Muscle of back (tissue), 11 donors: Measurements from ENCODE around the gene CIC. TPM values are rescaled to one million over a fixed set of nuclear protein-coding genes. Genes with fewer than 3 reads are reported as not detected.
"Not testable (repeated sequence)": the region's sequence is repeated elsewhere in the genome, so short reads cannot be mapped to it uniquely, and the experiment has no call there.

Experiments used
- DNase-seq, 3 donors: peaks; one replicate each; pipeline versions ENCODE4 v3.0.0 to v3.0.0-alpha.2; 2013
- polyA plus RNA-seq, 10 donors: library from polyadenylated mRNA; unstranded; fragments of 120-200 nt; gene quantifications; one replicate each; pipeline ENCODE4 v1.2.1, GENCODE V29; 2013; ENCODE audit not compliant: insufficient read length in 10 of 10

Gene CIC
- polyA plus RNA-seq, 10 donors: 26.8 to 42.2 (median 35.7) TPM

GRCh38 chr19:42331333-42331732 lies 62.3 kb downstream of the CIC start:
- DNase-seq: not testable (repeated sequence)

DNA sequence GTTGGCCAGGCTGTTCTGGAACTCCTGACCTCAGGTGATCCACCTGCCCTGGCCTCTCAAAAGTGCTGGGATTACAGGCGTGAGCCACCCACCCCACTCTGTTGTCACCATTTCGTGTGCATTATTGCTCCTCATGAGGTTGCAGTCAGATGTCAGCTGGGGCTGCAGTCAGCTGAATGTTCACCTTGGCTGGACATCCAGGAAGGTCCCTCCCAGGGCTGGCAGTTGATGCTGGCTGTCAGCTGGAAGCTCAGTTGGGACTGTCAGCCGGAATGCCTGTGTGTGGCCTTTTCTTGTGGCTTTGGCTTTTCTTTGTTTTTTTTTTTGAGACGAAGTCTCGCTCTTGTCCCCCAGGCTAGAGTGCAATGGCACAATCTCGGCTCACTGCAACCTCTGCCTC lies 63.0 kb downstream of the CIC start:
- DNase-seq: no peak

DNA sequence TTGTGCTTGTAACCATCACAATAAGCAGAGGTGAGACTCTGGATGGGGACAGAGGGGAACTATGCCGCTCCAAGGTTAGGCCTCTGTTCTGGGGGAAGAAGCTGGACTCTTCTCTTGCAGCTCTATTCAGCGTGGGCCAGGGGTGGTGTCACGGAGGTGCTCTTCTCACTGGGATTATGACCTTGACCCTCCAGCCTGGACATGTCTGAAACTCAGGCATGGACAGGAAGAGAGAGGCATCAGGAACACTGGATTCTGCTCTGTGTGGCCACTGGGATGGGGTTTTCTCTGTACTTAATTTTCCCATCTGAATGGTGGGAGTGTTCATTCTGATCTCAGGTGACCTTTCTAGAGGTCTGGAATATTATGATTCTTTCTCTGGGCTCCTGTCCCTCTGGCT lies 64.0 kb downstream of the CIC start:
- DNase-seq: no peak

DNA sequence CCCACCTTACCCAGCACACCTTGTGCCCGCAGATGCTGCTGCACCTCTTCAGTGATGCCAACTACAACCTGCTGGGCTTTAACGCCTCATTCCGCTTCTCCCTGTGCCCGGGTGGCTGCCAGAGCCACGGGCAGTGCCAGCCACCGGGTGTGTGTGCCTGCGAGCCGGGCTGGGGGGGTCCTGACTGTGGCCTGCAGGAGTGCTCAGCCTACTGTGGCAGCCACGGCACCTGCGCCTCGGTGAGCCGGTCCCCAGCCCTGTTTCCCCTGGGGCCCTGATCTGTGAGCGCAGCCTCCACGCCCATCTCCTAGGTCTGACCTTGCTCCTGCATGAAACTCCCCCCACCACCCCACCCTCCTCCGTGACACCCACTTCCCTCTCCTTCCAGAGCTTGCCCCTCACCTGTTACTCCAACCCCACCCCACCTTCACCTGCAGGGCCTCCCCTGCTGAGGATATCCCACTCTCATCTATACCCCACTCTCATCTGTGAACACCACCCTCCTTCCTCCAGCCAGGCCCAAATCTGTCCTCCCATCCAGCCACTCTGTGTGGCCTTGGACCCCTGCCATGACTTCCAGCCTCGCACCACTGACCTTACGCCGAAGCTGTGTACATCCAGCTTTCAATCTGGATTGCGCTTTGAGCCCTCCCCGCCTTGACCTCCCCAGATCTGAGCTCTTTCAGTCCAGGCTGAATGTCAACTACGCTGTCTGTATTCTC lies 65.1 kb downstream of the CIC start:
- DNase-seq: no peak

DNA sequence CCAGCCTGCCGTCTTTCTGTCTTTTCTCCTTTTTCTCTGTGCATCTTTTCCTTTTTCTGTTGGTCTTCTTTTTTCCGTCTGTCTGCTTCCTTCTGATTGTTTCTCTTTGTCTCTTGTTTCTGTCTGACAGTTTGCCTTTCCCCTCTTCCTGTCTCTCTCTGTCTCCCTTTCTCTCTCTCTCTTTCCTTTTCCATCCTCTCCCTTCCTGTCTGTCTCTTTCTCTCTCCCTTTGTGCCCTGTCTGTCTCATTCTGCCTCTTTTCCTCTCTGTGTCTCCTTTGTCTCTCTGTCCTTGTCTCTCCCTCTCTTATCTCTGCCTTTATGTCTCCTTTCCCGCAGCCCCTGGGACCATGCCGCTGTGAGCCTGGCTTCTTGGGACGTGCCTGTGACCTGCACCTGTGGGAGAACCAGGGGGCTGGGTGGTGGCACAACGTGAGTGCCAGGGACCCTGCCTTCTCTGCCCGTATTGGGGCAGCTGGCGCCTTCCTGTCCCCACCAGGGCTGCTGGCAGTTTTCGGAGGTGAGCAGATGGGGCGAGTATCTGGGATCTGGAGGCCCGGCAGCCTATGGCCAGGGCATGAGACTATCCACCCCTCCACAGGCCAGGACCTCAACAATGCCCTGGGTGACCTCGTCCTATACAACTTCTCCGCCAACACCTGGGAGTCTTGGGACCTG lies 65.8 kb downstream of the CIC start:
- DNase-seq: no peak

DNA sequence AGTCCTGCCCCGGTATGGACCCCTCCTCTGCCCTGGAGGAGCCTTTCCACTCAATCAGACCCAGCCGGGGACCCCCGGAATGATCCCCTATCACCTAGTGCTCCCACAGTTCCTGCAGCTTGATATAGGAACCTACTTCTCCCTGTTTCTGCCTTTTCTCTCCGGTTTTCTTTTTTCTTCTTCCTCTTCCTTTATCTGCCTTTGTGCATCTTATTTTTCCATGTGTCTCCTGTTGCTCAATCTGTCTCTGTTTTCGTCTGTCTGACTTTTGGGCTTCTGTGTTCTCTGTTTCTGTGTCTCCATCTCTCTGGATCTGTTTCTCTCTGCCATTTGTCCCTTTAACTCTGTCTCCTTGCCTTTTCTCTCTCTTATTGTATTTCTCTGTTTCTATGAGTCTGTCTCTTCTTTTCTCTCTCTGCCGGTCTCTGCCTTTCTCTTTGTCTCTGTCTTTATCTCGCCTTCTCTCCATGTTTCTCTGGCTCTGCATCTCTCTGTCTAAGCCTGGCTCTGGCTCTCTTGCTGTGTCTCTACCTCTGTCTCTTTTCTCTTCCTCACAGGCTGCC lies 66.4 kb downstream of the CIC start:
- no peak for DNase-seq

GRCh38 chr19:42335971-42336370 lies 66.9 kb downstream of the CIC start:
- DNase-seq: no peak

- not testable (repeated sequence) for DNase-seq
Observed at GRCh38 chr19:42339126-42339860, 70.2 kb downstream of the CIC start.

DNA sequence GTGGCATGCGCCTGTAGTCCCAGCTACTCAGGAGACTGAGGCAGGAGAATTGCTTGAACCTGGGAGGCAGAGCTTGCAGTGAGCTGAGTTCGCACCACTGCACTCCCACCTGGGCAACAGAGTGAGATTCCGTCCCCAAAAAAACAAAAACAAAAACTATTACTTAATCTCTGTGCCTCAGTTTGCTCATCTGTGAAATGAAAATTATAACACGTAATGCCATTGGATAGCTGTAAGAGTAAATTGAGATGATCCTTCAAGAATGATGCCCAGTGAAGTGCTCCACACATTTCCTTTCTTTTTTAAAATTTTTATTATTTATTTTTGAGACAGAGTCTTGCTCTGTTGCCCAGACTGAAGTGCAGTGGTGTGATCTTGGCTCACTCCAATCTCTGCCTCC lies 70.9 kb downstream of the CIC start:
- DNase-seq: not testable (repeated sequence)

- DNase-seq: no peak
Observed at GRCh38 chr19:42343344-42344110, 74.5 kb downstream of the CIC start.

DNA sequence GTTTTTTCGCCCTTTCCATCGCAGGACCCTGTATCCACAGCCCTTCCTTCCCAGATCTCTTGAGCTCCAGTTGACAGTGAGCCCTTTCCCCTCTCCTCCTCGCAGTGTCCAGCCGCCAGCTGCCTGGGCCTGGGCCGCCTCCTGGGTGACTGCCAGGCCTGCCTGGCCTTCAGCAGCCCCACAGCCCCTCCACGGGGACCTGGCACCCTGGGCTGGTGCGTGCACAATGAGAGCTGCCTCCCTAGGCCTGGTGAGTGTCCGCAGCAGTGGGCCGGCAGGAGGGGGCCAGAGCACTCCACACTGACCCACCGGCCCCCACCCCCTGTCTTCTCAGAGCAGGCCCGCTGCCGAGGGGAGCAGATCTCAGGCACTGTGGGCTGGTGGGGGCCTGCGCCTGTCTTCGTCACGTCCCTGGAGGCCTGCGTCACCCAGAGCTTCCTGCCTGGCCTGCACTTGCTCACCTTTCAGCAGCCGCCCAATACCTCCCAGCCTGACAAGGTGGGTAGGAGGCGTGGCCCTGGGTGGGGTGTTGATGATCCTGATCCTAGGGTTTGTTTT lies 75.4 kb downstream of the CIC start:
- no peak for DNase-seq

Other genes with a start within 250 kb of the CIC start
- gene GRIK5, start 199.0 kb upstream of the CIC start, polyA plus RNA-seq: 1 to 10 TPM; 1.8 to 4.3 (median 3.1) TPM
- gene ZNF574, start 193.1 kb upstream of the CIC start, polyA plus RNA-seq: 10 to 100 TPM in 4 of 10 donors, 1 to 10 TPM in 6; 7.5 to 14.1 (median 9.5) TPM
- gene POU2F2, start 136.8 kb upstream of the CIC start, polyA plus RNA-seq: 1 to 10 TPM; 1.5 to 3.0 (median 1.7) TPM
- gene DEDD2, start 51.6 kb upstream of the CIC start, polyA plus RNA-seq: 10 to 100 TPM in 9 of 10 donors, 1 to 10 TPM in 1; 9.6 to 14.8 (median 12.8) TPM
- gene ZNF526, start 48.9 kb upstream of the CIC start, polyA plus RNA-seq: 1 to 10 TPM; 4.5 to 8.5 (median 5.9) TPM
- gene GSK3A, start 26.6 kb upstream of the CIC start, polyA plus RNA-seq: 10 to 100 TPM; 34.4 to 49.0 (median 42.1) TPM
- gene ERF, start 14.1 kb upstream of the CIC start, polyA plus RNA-seq: 10 to 100 TPM; 28.5 to 46.1 (median 38.4) TPM
- gene PRR19, start 32.9 kb downstream of the CIC start, polyA plus RNA-seq: 1 to 10 TPM in 4 of 10 donors, under 1 TPM in 6; 0.47 to 1.8 (median 0.78) TPM
- gene PAFAH1B3, start 33.4 kb downstream of the CIC start, polyA plus RNA-seq: 10 to 100 TPM; 20.0 to 43.7 (median 29.7) TPM
- gene TMEM145, start 44.1 kb downstream of the CIC start, polyA plus RNA-seq: under 1 TPM; 0.16 to 0.56 (median 0.30) TPM
- 10 to 100 TPM; 20.6 to 33.2 (median 26.3) TPM for gene MEGF8, start 56.4 kb downstream of the CIC start, polyA plus RNA-seq
- gene CNFN, start 121.0 kb downstream of the CIC start, polyA plus RNA-seq: under 1 TPM in 3 of 10 donors, not detected in 7; 0.42 to 0.79 (median 0.59) TPM
- gene LIPE, start 158.1 kb downstream of the CIC start, polyA plus RNA-seq: 10 to 100 TPM in 2 of 10 donors, 1 to 10 TPM in 8; 5.4 to 12.1 (median 7.6) TPM
- under 1 TPM in 1 of 10 donors, not detected in 9; 0.79 TPM for gene CXCL17, start 173.7 kb downstream of the CIC start, polyA plus RNA-seq